Heart left ventricle (tissue), 16 donors: ENCODE results near the gene CCSER2. TPM values are rescaled to one million over a fixed set of nuclear protein-coding genes. Genes with fewer than 3 reads are reported as not detected.

Experiments
- ATAC-seq, 4 donors: fragments of 200-7000 bp; cut with Tn5 transposase; one replicate each; pipeline ENCODE4 v1.9.1; 2020 to 2022; ENCODE audit warnings: moderate library complexity in 4 of 4, mild to moderate bottlenecking in 3 of 4, moderate number of reproducible peaks in 1 of 4
- DNase-seq, 5 donors: peaks; one replicate each; pipeline ENCODE4 v3.0.0-alpha.2; 2020
- H3K27ac ChIP-seq, 12 donors: fragments of 200-600 bp; sonication (generic) in 4 of 12; one replicate each; pipeline versions ENCODE4 v1.5.0 to v1.8.0; 2016 to 2022; ENCODE audit warnings: mild to moderate bottlenecking in 2 of 12
- H3K27me3 ChIP-seq, 9 donors: fragments of 200-600 bp; sonication (generic) in 2 of 9; one replicate each; pipeline versions ENCODE4 v1.5.1 to v1.8.0; 2016 to 2022; ENCODE audit warnings: mild to moderate bottlenecking in 3 of 9
- H3K36me3 ChIP-seq, 9 donors: fragments of 200-600 bp; sonication (generic) in 2 of 9; one replicate each; pipeline versions ENCODE4 v1.5.0 to v1.8.0; 2018 to 2022; ENCODE audit warnings: mild to moderate bottlenecking in 2 of 9
- H3K4me1 ChIP-seq, 12 donors: fragments of 200-600 bp; sonication (generic) in 4 of 12; one replicate each; pipeline versions ENCODE4 v1.5.0 to v1.8.0; 2016 to 2022; ENCODE audit warnings: mild to moderate bottlenecking in 3 of 12
- H3K4me3 ChIP-seq, 12 donors: fragments of 200-600 bp; sonication (generic) in 4 of 12; one replicate each; pipeline versions ENCODE4 v1.5.0 to v1.8.0; 2017 to 2022; ENCODE audit warnings: mild to moderate bottlenecking in 9 of 12, moderate library complexity in 4 of 12
- H3K9me3 ChIP-seq, 12 donors: fragments of 200-600 bp; sonication (generic) in 4 of 12; one replicate each; pipeline versions ENCODE4 v1.5.0 to v1.8.0; 2016 to 2022; ENCODE audit warnings: mild to moderate bottlenecking in 1 of 12
- CTCF ChIP-seq, 12 donors: fragments of 200-600 bp; sonication (generic) in 4 of 12; IDR thresholded peaks; one replicate each; pipeline versions ENCODE4 v1.5.0 to v1.8.0; 2018 to 2022; ENCODE audit warnings: antibody characterized with exemption in 12 of 12, mild to moderate bottlenecking in 5 of 12
- POLR2A ChIP-seq, 2 donors: fragments of 450-650 bp; IDR thresholded peaks; one replicate each; pipeline ENCODE4 v1.6.1; 2017; ENCODE audit warnings: antibody characterized with exemption in 2 of 2, mild to moderate bottlenecking in 2 of 2, moderate library complexity in 2 of 2
- WGBS, 4 donors: extraction: QIAGEN DNeasy Blood & Tissue Kit in 2 of 4; methylation state at CpG; one replicate each; pipeline versions ENCODE4 v1.1.5 to v1.1.7; 2013 to 2018; 5-methylcytosine and 5-hydroxymethylcytosine counted together
- intact Hi-C, 10 donors: fragments of 100-400 bp; cut with DNase I; formaldehyde crosslinking; loops; one replicate each; pipeline versions ENCODE4 v1.11.1 to v1.14.2; 2022
- polyA plus RNA-seq, 2 donors: library from polyadenylated mRNA; stranded (reverse); fragments of 200-250 nt; gene quantifications; one replicate each; pipeline ENCODE4 v1.2.3, GENCODE V29; 2013
- total RNA-seq, 9 donors: library from RNA; depleted of rRNA in 2 of 9; stranded (reverse); fragments of >200 nt in 2 of 9; fragmentation: NEBNext Ultra II Directional in 3 of 9; extraction: Animal tissue kit (Norgen Biotek cat#: 25700) in 3 of 9; gene quantifications; one replicate each; pipeline versions ENCODE4 v1.1.0 to v1.2.4, GENCODE V29; 2016 to 2023
- donor health status: ischemic (EF 13 %, LVEDD 7.1; RV severe dilation, severe dysfunction).
- donor health status: healthy with polysubstance abuse.
- donor health status: DM: no; HTN: yes; CAD: no.
- donor health status: DM: no; HTN: no; CAD: no.
- donor health status: ischemic (EF 25% LVEDD 6.9; RV normal size, moderate dysfunction).
- donor health status: ischemic (EF 25% LVEDD 5.7; RV mildly dilated, moderate dysfunction).
- donor health status: healthy.
- donor health status: DM: yes; HTN: yes; CAD: no.
- donor health status: ischemic (EF 35%, LVEDD 5.7; RV mildly dilated, moderate dysfunction).
- donor health status: nonischemic (EF 11% LVEDD 7.7; RV severe dilation, severe dysfunction).
- donor health status: DM: yes; HTN: yes; CAD: no.
- donor health status: PGD.
- donor health status: ischemic (EF 29% LVEDD 5.4; RV normal size, mild dysfunction).
- donor health status: nonischemic (EF 23%, LVEDD 6.1; RV moderate dilation, normal function).

The CCSER2 gene
- total and polyA plus RNA-seq, 11 donors: 32.4 to 244 (median 159) TPM

- Histone ChIP-seq H3K27me3 (no peaks in the 10 kb centered on the region), H3K27ac (no peak overlapping the region), H3K9me3 (peaks cover 0 to under 1% (median 0%) of the 10 kb centered on the region in 12 donors), H3K4me3 (no peak overlapping the region), H3K36me3 (peaks cover 0 to 17% (median 4%) of the 10 kb centered on the region in 9 donors), H3K4me1 (peaks cover 0 to 7% (median 0%) of the 10 kb centered on the region in 12 donors)
- DNase-seq: no peak
- 85 to 89% (median 87%) methylated on average over 6 of the region's 6 CpGs for WGBS, 4 donors
- no peak for ATAC-seq
- TF ChIP-seq CTCF (IDR thresholded peaks at IDR 0.05) (no peak), POLR2A (IDR thresholded peaks at IDR 0.05) (no peak)
- intact Hi-C loops: no loop called here
Measured at GRCh38 chr10:84453303-84453702, 124.9 kb downstream of the CCSER2 start.

GRCh38 chr10:84456126-84456525, 127.7 kb downstream of the CCSER2 start:
- no peak for DNase-seq
- H3K27ac ChIP-seq: no peak overlapping the region
- intact Hi-C loops: no loop called here
- H3K4me1 ChIP-seq: no peaks in the 10 kb centered on the region
- no peaks in the 10 kb centered on the region for H3K27me3 ChIP-seq
- WGBS, 4 donors: 81 to 90% (median 85%) methylated on average over 2 of the region's 2 CpGs
- peaks cover 0 to 15% (median 0%) of the 10 kb centered on the region in 12 donors for H3K9me3 ChIP-seq
- H3K36me3 ChIP-seq: peaks cover 0 to 24% (median 11%) of the 10 kb centered on the region in 9 donors
- ATAC-seq: no peak
- no peak overlapping the region for H3K4me3 ChIP-seq
- TF ChIP-seq POLR2A (IDR thresholded peaks at IDR 0.05): no peak
- no peak for TF ChIP-seq CTCF (IDR thresholded peaks at IDR 0.05)

GRCh38 chr10:84460520-84460919, 132.1 kb downstream of the CCSER2 start:
- no peak overlapping the region for H3K4me3 ChIP-seq
- no peaks in the 10 kb centered on the region for H3K27me3 ChIP-seq
- TF ChIP-seq POLR2A (IDR thresholded peaks at IDR 0.05): no peak
- TF ChIP-seq CTCF (IDR thresholded peaks at IDR 0.05): no peak
- ATAC-seq: no peak
- H3K4me1 ChIP-seq: peaks cover 0 to 10% (median 0%) of the 10 kb centered on the region in 12 donors
- intact Hi-C loops: no loop called here
- H3K27ac ChIP-seq: no peak overlapping the region
- peaks cover 0 to 24% (median 18%) of the 10 kb centered on the region in 9 donors for H3K36me3 ChIP-seq
- DNase-seq: no peak
- H3K9me3 ChIP-seq: peaks cover 0 to 15% (median 0%) of the 10 kb centered on the region in 12 donors

GRCh38 chr10:84469470-84469869, 141.1 kb downstream of the CCSER2 start:
- H3K4me3 ChIP-seq: no peak overlapping the region
- H3K4me1 ChIP-seq: peaks cover 0 to 4% (median 0%) of the 10 kb centered on the region in 12 donors
- 79 to 93% (median 88%) methylated on average over 1 of the region's 1 CpG for WGBS, 4 donors
- no peaks in the 10 kb centered on the region for H3K27me3 ChIP-seq
- TF ChIP-seq POLR2A (IDR thresholded peaks at IDR 0.05) (no peak), CTCF (IDR thresholded peaks at IDR 0.05) (no peak)
- peaks cover 0 to 82% (median 44%) of the 10 kb centered on the region in 9 donors for H3K36me3 ChIP-seq
- no peak overlapping the region for H3K27ac ChIP-seq
- intact Hi-C loops: no loop called here
- DNase-seq (no peak), ATAC-seq (no peak)
- no peaks in the 10 kb centered on the region for H3K9me3 ChIP-seq
